IMR-90 (cell line): ENCODE results near the gene LAMTOR1. TPM values are rescaled to one million over a fixed set of nuclear protein-coding genes. Genes with fewer than 3 reads are reported as not detected.

ENCODE experiments used
- ATAC-seq: fragments of 200-7000 bp; cut with Tn5 transposase; 2 replicates; pipeline ENCODE4 v1.9.1; 2020; ENCODE audit warnings: low read depth, mild to moderate bottlenecking, moderate library complexity
- BruUV-seq: library from RNA; stranded (reverse); fragments of 400-500 nt; replicated peaks from 2 replicates; lab custom pipeline; 2021; lab: Mats Ljungman, UMichigan
- CTCF ChIA-PET: fragments of 300-600 bp; formaldehyde crosslinking; extraction: SDS; loops from one replicate; lab custom pipeline; 2021; ENCODE audit warnings: antibody characterized with exemption; lab: Yijun Ruan, JAX
- POLR2A ChIA-PET: fragments of 300-600 bp; sonication (Branson Sonifier 250); formaldehyde crosslinking; loops from one replicate; lab custom pipeline; 2022; ENCODE audit warnings: antibody characterized with exemption; ENCODE audit not compliant: unreplicated experiment; lab: Charles Lee
- DNase-seq: peaks from one replicate; pipeline ENCODE4 v3.0.0; 2013
- H2AFZ ChIP-seq: replicated peaks from 2 replicates; pipeline ENCODE3; 2013; ENCODE audit warnings: low read length, mild to moderate bottlenecking; ENCODE audit not compliant: poor library complexity
- H2AK5ac ChIP-seq: 2 replicates; pipeline ENCODE4 v1.6.1; 2013; ENCODE audit warnings: low read depth, low read length, inconsistent platforms
- H2AK9ac ChIP-seq: replicated peaks from 2 replicates; pipeline ENCODE3; 2013; ENCODE audit warnings: mild to moderate bottlenecking, low read depth, low read length, moderate library complexity; ENCODE audit not compliant: poor library complexity
- H2BK120ac ChIP-seq: 2 replicates; pipeline ENCODE4 v1.6.1; 2013; ENCODE audit warnings: low read depth, low read length, inconsistent platforms
- H2BK15ac ChIP-seq: 3 replicates; pipeline ENCODE4 v1.6.1; 2013; ENCODE audit warnings: low read depth, low read length, inconsistent platforms
- H2BK20ac ChIP-seq: 2 replicates; pipeline ENCODE4 v1.6.1; 2013; ENCODE audit warnings: low read depth, mild to moderate bottlenecking, inconsistent platforms, low read length, moderate library complexity
- H2BK5ac ChIP-seq: 2 replicates; pipeline ENCODE4 v1.6.1; 2013; ENCODE audit warnings: mild to moderate bottlenecking, low read depth, low read length, inconsistent platforms; ENCODE audit not compliant: poor library complexity, severe bottlenecking
- H3K14ac ChIP-seq: replicated peaks from 2 replicates; pipeline ENCODE4 v1.6.1; 2013; ENCODE audit warnings: low read depth, low read length, inconsistent platforms
- H3K18ac ChIP-seq: 2 replicates; pipeline ENCODE4 v1.6.1; 2013; ENCODE audit warnings: low read depth, low read length, control low read depth
- H3K23ac ChIP-seq: 2 replicates; pipeline ENCODE4 v1.6.1; 2013; ENCODE audit warnings: low read depth, low read length, inconsistent platforms
- H3K27ac ChIP-seq: 2 replicates; pipeline ENCODE4 v1.5.1; 2013; ENCODE audit warnings: mild to moderate bottlenecking, control low read depth, low read length; ENCODE audit not compliant: insufficient read depth
- H3K27me3 ChIP-seq: 2 replicates; pipeline ENCODE4 v1.6.1; 2013; ENCODE audit warnings: low read length; ENCODE audit not compliant: control insufficient read depth, insufficient read depth
- H3K36me3 ChIP-seq: 2 replicates; pipeline ENCODE4 v1.6.1; 2013; ENCODE audit warnings: low read length, mixed read lengths; ENCODE audit not compliant: control insufficient read depth, insufficient read depth
- H3K4ac ChIP-seq: 2 replicates; pipeline ENCODE4 v1.6.1; 2013; ENCODE audit warnings: low read depth, low read length, inconsistent platforms
- H3K4me1 ChIP-seq: 2 replicates; pipeline ENCODE4 v1.6.1; 2013; ENCODE audit warnings: low read length, mixed read lengths; ENCODE audit not compliant: control insufficient read depth, insufficient read depth
- H3K4me2 ChIP-seq: 2 replicates; pipeline ENCODE4 v1.6.1; 2013; ENCODE audit warnings: low read depth, mild to moderate bottlenecking, control low read depth, low read length, moderate library complexity
- H3K4me3 ChIP-seq: 2 replicates; pipeline ENCODE4 v1.5.1; 2013; ENCODE audit warnings: low read depth, mild to moderate bottlenecking, control low read depth, low read length, moderate library complexity; ENCODE audit not compliant: insufficient read depth
- H3K56ac ChIP-seq: 2 replicates; pipeline ENCODE4 v1.6.1; 2013; ENCODE audit warnings: low read length, inconsistent platforms; ENCODE audit not compliant: insufficient read depth; ENCODE audit errors: extremely low read depth
- H3K79me1 ChIP-seq, 2 experiments: 2 replicates each; pipeline ENCODE4 v1.6.1; 2013; ENCODE audit warnings: low read length in 2 of 2, inconsistent platforms in 1 of 2, low read depth in 1 of 2
- H3K9ac ChIP-seq: 2 replicates; pipeline ENCODE4 v1.6.1; 2013; ENCODE audit warnings: low read depth, low read length, control low read depth
- H3K9me1 ChIP-seq: 2 replicates; pipeline ENCODE4 v1.6.1; 2013; ENCODE audit warnings: low read length, inconsistent platforms; ENCODE audit not compliant: insufficient read depth
- H3K9me3 ChIP-seq: 2 replicates; pipeline ENCODE4 v1.6.1; 2013; ENCODE audit warnings: low read length; ENCODE audit not compliant: control insufficient read depth, insufficient read depth
- H4K20me1 ChIP-seq: 2 replicates; pipeline ENCODE4 v1.6.1; 2013; ENCODE audit warnings: low read length, inconsistent platforms; ENCODE audit not compliant: insufficient read depth
- H4K5ac ChIP-seq: 2 replicates; pipeline ENCODE4 v1.6.1; 2013; ENCODE audit warnings: mild to moderate bottlenecking, low read depth, low read length, control low read depth
- H4K8ac ChIP-seq, 2 experiments: 2 replicates each; pipeline ENCODE4 v1.6.1; 2013; ENCODE audit warnings: low read depth in 2 of 2, low read length in 2 of 2, control low read depth in 1 of 2, inconsistent platforms in 1 of 2
- H4K91ac ChIP-seq: 2 replicates; pipeline ENCODE4 v1.6.1; 2013; ENCODE audit warnings: low read depth, low read length, inconsistent platforms; ENCODE audit not compliant: insufficient read depth
- CEBPB ChIP-seq: IDR thresholded peaks from 2 replicates; pipeline ENCODE4 v1.6.1; 2012; ENCODE audit warnings: low read depth, low read length, improper control_type of control experiment
- RCOR1 ChIP-seq: IDR thresholded peaks from 2 replicates; pipeline ENCODE4 v1.6.1; 2012; ENCODE audit warnings: mild to moderate bottlenecking, low read length, improper control_type of control experiment; ENCODE audit not compliant: insufficient replicate concordance
- dilution Hi-C: fragments of 300-500 bp; cut with HindIII; formaldehyde crosslinking; loops from one replicate; pipeline ENCODE4 v1.14.3; 2018; ENCODE audit warnings: low sequenced_read_pairs; ENCODE audit not compliant: unreplicated experiment
- in situ Hi-C: fragments of 300-500 bp; cut with MboI; formaldehyde crosslinking; loops from 3 replicates; pipeline ENCODE4 v1.14.3; 2019; ENCODE audit warnings: low sequenced_read_pairs, inconsistent platforms, mixed read lengths
- intact Hi-C: fragments of 100-400 bp; cut with micrococcal nuclease; formaldehyde crosslinking; loops from 2 replicates; pipeline ENCODE4 v1.10.0; 2022
- polyA plus RNA-seq, 3 experiments: library from polyadenylated mRNA; depleted of rRNA; stranded (reverse); fragments of >200 nt; gene quantifications; 2 replicates each; pipeline ENCODE4 v1.2.3, GENCODE V29; 2012; ENCODE audit warnings: low replicate concordance in 1 of 3
- total RNA-seq: library from RNA; depleted of rRNA; stranded (reverse); fragments of >200 nt; gene quantifications from 2 replicates; pipeline ENCODE4 v1.2.3, GENCODE V29; 2012
- TF ChIP-seq, protein P1 (sequence below): fragments of 150-350 bp; IDR thresholded peaks from 2 replicates; pipeline ENCODE4 v1.6.1; 2017; ENCODE audit warnings: mild to moderate bottlenecking, antibody characterized with exemption, low read length, low read depth

Gene LAMTOR1
- total and polyA plus RNA-seq, 2 of the 4 experiments (the other 2 are of a cell fraction): 126 to 137 TPM

DNA sequence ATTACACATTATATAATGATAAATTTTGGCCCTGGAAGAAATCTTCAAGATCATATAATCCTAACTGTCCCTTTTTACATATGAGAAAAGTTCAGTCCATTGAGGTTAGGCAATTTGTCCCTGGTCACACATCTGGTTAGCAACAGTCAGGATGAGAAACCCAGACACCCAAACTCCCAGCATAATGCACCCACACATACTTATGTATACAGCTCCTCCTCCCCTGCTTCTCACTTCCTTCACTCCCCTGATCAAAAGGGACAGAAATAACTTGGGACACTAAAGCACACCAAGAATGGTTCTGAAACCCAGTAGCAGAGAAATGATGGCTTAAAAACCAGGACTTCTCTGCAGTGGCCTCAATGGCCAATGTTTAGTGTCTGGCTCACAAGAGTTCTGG is 33.9 kb downstream of the LAMTOR1 start:
- H4K5ac ChIP-seq: peak overlapping the region; percentile 24
- H4K91ac ChIP-seq: peak overlapping the region; percentile 79
- peak overlapping the region; percentile 46 for H2BK15ac ChIP-seq
- H3K9me3 ChIP-seq: no peaks in the 10 kb centered on the region
- H4K20me1 ChIP-seq: peaks cover 7% of the 10 kb centered on the region; the same call in 1 of the 2 replicates
- POLR2A ChIA-PET: no interaction called here
- peak overlapping the region; percentile 40 for H2AFZ ChIP-seq
- H3K56ac ChIP-seq: peak overlapping the region; percentile 83
- in situ Hi-C loops: no loop called here
- peak overlapping the region; percentile 97 for H2AK5ac ChIP-seq
- H3K79me1 ChIP-seq: peaks cover 35 to 65% of the 10 kb centered on the region in 2 experiments
- dilution Hi-C loops: no loop called here
- peak overlapping the region; percentile 6; the same call in 1 of the 2 replicates for H3K4me3 ChIP-seq
- peak overlapping the region; percentile 91 for H3K14ac ChIP-seq
- BruUV-seq: no TSS peak
- peak overlapping the region; percentile 50 for H3K23ac ChIP-seq
- H2BK20ac ChIP-seq: peak overlapping the region; percentile 45
- peak overlapping the region; percentile 86 for H2BK5ac ChIP-seq
- peak overlapping the region; percentile 26 to 92 for H4K8ac ChIP-seq
- no peaks in the 10 kb centered on the region for H3K27me3 ChIP-seq
- no peak for DNase-seq
- CTCF ChIA-PET: interaction anchor here (0.6 to 2.0 kb wide), 4 partner anchors 11 to 44 kb away, joined by 3 to 7 read pairs (median 5); no protein-coding TSS in a partner anchor
- H3K9ac ChIP-seq: peak overlapping the region; percentile 65; the same call in 1 of the 2 replicates
- peak; percentile 3; the same call in 1 of the 2 replicates for ATAC-seq
- H2AK9ac ChIP-seq: peak overlapping the region; percentile 35
- peak; percentile 38; the same call in 1 of the 2 replicates for TF ChIP-seq CEBPB
- TF ChIP-seq RCOR1: no peak
- TF ChIP-seq, protein P1, sequence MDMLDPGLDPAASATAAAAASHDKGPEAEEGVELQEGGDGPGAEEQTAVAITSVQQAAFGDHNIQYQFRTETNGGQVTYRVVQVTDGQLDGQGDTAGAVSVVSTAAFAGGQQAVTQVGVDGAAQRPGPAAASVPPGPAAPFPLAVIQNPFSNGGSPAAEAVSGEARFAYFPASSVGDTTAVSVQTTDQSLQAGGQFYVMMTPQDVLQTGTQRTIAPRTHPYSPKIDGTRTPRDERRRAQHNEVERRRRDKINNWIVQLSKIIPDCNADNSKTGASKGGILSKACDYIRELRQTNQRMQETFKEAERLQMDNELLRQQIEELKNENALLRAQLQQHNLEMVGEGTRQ: no peak
- peak overlapping the region; percentile 85 for H3K4ac ChIP-seq
- H2BK120ac ChIP-seq: peak overlapping the region; percentile 75
- peaks cover 30% of the 10 kb centered on the region for H3K4me1 ChIP-seq
- H3K9me1 ChIP-seq: peaks cover 21% of the 10 kb centered on the region
- H3K36me3 ChIP-seq: no peaks in the 10 kb centered on the region; the same call in 1 of the 2 replicates
- intact Hi-C loops: no loop called here
- H3K27ac ChIP-seq: peak overlapping the region; percentile 73
- H3K4me2 ChIP-seq: peak overlapping the region; percentile 72
- H3K18ac ChIP-seq: peak overlapping the region; percentile 78; the same call in 1 of the 2 replicates
